ENCODE results near the gene GLIPR1L1. TPM values are rescaled to one million over a fixed set of nuclear protein-coding genes. Genes with fewer than 3 reads are reported as not detected.

Gene GLIPR1L1
- total RNA-seq, 1 experiment from 2014 or later, result not detected

DNA sequence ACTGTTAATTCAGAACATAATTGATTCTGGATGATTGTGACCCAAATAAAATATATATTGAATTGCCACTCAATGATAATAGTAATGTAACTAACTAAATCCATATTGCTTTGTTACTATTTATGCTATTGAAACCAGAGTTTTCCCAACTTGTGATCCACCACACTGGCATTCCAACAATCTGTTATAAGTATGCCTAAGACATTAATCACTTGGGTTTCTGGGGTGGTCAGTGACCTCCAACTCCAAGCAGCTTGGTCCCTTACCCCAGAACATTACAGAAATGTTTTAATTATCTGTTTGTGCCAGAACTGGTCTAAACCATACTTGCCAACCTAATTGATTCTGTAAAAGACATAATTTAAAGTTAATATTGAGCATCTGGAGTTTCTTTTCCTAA, 19.0 kb upstream of the GLIPR1L1 start:
- intact Hi-C loops (cut with micrococcal nuclease), result no loop called here
- ChIA-PET CTCF (no interaction called here), POLR2A (no interaction called here)
- BruUV-seq (replicated peaks), result no TSS peak
- H3K4me3 Mint-ChIP-seq (ENCODE audit: unreplicated experiment), result no peak overlapping the region
- TF ChIP-seq, protein P1, sequence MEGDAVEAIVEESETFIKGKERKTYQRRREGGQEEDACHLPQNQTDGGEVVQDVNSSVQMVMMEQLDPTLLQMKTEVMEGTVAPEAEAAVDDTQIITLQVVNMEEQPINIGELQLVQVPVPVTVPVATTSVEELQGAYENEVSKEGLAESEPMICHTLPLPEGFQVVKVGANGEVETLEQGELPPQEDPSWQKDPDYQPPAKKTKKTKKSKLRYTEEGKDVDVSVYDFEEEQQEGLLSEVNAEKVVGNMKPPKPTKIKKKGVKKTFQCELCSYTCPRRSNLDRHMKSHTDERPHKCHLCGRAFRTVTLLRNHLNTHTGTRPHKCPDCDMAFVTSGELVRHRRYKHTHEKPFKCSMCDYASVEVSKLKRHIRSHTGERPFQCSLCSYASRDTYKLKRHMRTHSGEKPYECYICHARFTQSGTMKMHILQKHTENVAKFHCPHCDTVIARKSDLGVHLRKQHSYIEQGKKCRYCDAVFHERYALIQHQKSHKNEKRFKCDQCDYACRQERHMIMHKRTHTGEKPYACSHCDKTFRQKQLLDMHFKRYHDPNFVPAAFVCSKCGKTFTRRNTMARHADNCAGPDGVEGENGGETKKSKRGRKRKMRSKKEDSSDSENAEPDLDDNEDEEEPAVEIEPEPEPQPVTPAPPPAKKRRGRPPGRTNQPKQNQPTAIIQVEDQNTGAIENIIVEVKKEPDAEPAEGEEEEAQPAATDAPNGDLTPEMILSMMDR (IDR thresholded peaks at IDR 0.05; ENCODE audit: unreplicated experiment), result no peak
- no peaks in the 10 kb centered on the region for H3K27me3 Mint-ChIP-seq (ENCODE audit: insufficient read depth, unreplicated experiment)
- H3K36me3 Mint-ChIP-seq (ENCODE audit: insufficient read depth, unreplicated experiment), result no peaks in the 10 kb centered on the region
- DNase-seq (ENCODE audit: unreplicated experiment), result no peak
- no peaks in the 10 kb centered on the region for H3K4me1 Mint-ChIP-seq (ENCODE audit: insufficient read depth, unreplicated experiment)
- no peaks in the 10 kb centered on the region for H3K9me3 Mint-ChIP-seq (ENCODE audit: unreplicated experiment)
- no peak overlapping the region for H3K27ac Mint-ChIP-seq (ENCODE audit: low read depth, unreplicated experiment)

DNA sequence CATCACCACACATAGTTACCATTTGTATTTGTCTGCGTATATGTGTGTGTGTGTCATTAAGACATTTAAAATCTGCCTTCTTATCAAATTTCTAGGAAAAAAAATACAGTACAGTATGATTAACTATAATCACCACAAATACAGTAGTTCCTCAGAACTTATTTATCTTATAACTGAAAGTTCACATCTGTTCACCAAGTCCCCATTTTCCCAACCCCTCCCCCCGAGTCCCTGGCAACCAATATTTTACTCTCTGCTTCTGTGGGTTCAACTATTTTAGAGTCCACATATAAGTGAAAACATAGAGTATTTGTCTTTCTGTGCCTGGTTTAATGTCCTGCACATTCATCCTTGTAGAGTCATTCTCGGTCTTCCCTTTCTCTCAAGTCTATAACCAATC, 16.7 kb upstream of the GLIPR1L1 start:
- Mint-ChIP-seq H3K9me3 (ENCODE audit: unreplicated experiment) (no peaks in the 10 kb centered on the region), H3K27ac (ENCODE audit: low read depth, unreplicated experiment) (no peak overlapping the region), H3K27me3 (ENCODE audit: insufficient read depth, unreplicated experiment) (no peaks in the 10 kb centered on the region), H3K36me3 (ENCODE audit: insufficient read depth, unreplicated experiment) (no peaks in the 10 kb centered on the region), H3K4me1 (ENCODE audit: insufficient read depth, unreplicated experiment) (no peaks in the 10 kb centered on the region), H3K4me3 (ENCODE audit: unreplicated experiment) (no peak overlapping the region)
- ChIA-PET POLR2A (no interaction called here), CTCF (no interaction called here)
- DNase-seq (ENCODE audit: unreplicated experiment), result no peak
- BruUV-seq (replicated peaks), result no TSS peak
- TF ChIP-seq, protein P1 (IDR thresholded peaks at IDR 0.05; ENCODE audit: unreplicated experiment), result no peak
- intact Hi-C loops (cut with micrococcal nuclease), result no loop called here

GRCh38 chr12:75322464-75322863, 12.0 kb upstream of the GLIPR1L1 start:
- Mint-ChIP-seq H3K4me3 (ENCODE audit: unreplicated experiment) (no peak overlapping the region), H3K9me3 (ENCODE audit: unreplicated experiment) (no peaks in the 10 kb centered on the region), H3K27ac (ENCODE audit: low read depth, unreplicated experiment) (no peak overlapping the region), H3K4me1 (ENCODE audit: insufficient read depth, unreplicated experiment) (no peaks in the 10 kb centered on the region), H3K27me3 (ENCODE audit: insufficient read depth, unreplicated experiment) (no peaks in the 10 kb centered on the region), H3K36me3 (ENCODE audit: insufficient read depth, unreplicated experiment) (no peaks in the 10 kb centered on the region)
- no peak for DNase-seq (ENCODE audit: unreplicated experiment)
- CTCF ChIA-PET, result interaction anchor here (0.5 to 1.0 kb wide), 3 partner anchors 11 to 589 kb away, joined by 3 to 5 read pairs (median 3); no protein-coding TSS in a partner anchor
- TF ChIP-seq, protein P1 (IDR thresholded peaks at IDR 0.05; ENCODE audit: unreplicated experiment), result no peak
- intact Hi-C loops (cut with micrococcal nuclease), result no loop called here
- BruUV-seq (replicated peaks), result no TSS peak
- POLR2A ChIA-PET, result interaction anchor here (0.6 kb wide), 1 partner anchor 43 kb away, joined by 3 read pairs; no protein-coding TSS in a partner anchor

GRCh38 chr12:75323663-75324062, 10.8 kb upstream of the GLIPR1L1 start:
- Mint-ChIP-seq H3K4me3 (ENCODE audit: unreplicated experiment) (no peak overlapping the region), H3K36me3 (ENCODE audit: insufficient read depth, unreplicated experiment) (no peaks in the 10 kb centered on the region), H3K27ac (ENCODE audit: low read depth, unreplicated experiment) (no peak overlapping the region), H3K9me3 (ENCODE audit: unreplicated experiment) (no peaks in the 10 kb centered on the region), H3K27me3 (ENCODE audit: insufficient read depth, unreplicated experiment) (no peaks in the 10 kb centered on the region), H3K4me1 (ENCODE audit: insufficient read depth, unreplicated experiment) (no peaks in the 10 kb centered on the region)
- ChIA-PET POLR2A (no interaction called here), CTCF (interaction anchor here (1.2 kb wide), 1 partner anchor 10 kb away, joined by 3 read pairs; no protein-coding TSS in a partner anchor)
- no TSS peak for BruUV-seq (replicated peaks)
- DNase-seq (ENCODE audit: unreplicated experiment), result no peak
- TF ChIP-seq, protein P1 (IDR thresholded peaks at IDR 0.05; ENCODE audit: unreplicated experiment), result no peak
- intact Hi-C loops (cut with micrococcal nuclease), result no loop called here

Measured in MCF 10A (cell line).